ENCODE data around the gene ANXA6.

The ANXA6 gene

GRCh38 chr5:151078490-151079262 lies 78.9 kb downstream of the ANXA6 start:
- Histone ChIP-seq H3K4me3 (replicated peaks; ENCODE audit: low read depth, low read length) (peak overlapping the region; percentile 85), H3K27me3 (replicated peaks; ENCODE audit: control insufficient read depth, insufficient read depth, low read length) (no peaks in the 10 kb centered on the region), H3K36me3 (ENCODE audit: control insufficient read depth, insufficient read depth, low read length) (peaks cover 12% of the 10 kb centered on the region)
- DNase-seq (ENCODE audit: extremely low read depth, insufficient read length): peak; percentile 71
- TF ChIP-seq CTCF (IDR thresholded peaks at IDR 0.05; ENCODE audit: insufficient read depth, low read length, poor library complexity, severe bottlenecking): no peak

- Histone ChIP-seq H3K36me3 (ENCODE audit: control insufficient read depth, insufficient read depth, low read length) (peaks cover 12% of the 10 kb centered on the region), H3K4me3 (replicated peaks; ENCODE audit: low read depth, low read length) (peak overlapping the region; percentile 85), H3K27me3 (replicated peaks; ENCODE audit: control insufficient read depth, insufficient read depth, low read length) (no peaks in the 10 kb centered on the region)
- DNase-seq (ENCODE audit: extremely low read depth, insufficient read length): no peak
- TF ChIP-seq CTCF (IDR thresholded peaks at IDR 0.05; ENCODE audit: insufficient read depth, low read length, poor library complexity, severe bottlenecking): no peak
These were observed 79.6 kb downstream of the ANXA6 start for GRCh38 chr5:151077967-151078366.

- Histone ChIP-seq H3K36me3 (ENCODE audit: control insufficient read depth, insufficient read depth, low read length) (peaks cover 12% of the 10 kb centered on the region), H3K4me3 (replicated peaks; ENCODE audit: low read depth, low read length) (peak overlapping the region; percentile 85), H3K27me3 (replicated peaks; ENCODE audit: control insufficient read depth, insufficient read depth, low read length) (no peaks in the 10 kb centered on the region)
- DNase-seq (ENCODE audit: extremely low read depth, insufficient read length): no peak
- TF ChIP-seq CTCF (IDR thresholded peaks at IDR 0.05; ENCODE audit: insufficient read depth, low read length, poor library complexity, severe bottlenecking): no peak
These were observed 80.2 kb downstream of the ANXA6 start for GRCh38 chr5:151077419-151077818.

- Histone ChIP-seq H3K4me3 (replicated peaks; ENCODE audit: low read depth, low read length) (peak overlapping the region; percentile 29), H3K27me3 (replicated peaks; ENCODE audit: control insufficient read depth, insufficient read depth, low read length) (no peaks in the 10 kb centered on the region), H3K36me3 (ENCODE audit: control insufficient read depth, insufficient read depth, low read length) (peaks cover 17% of the 10 kb centered on the region)
- no peak for DNase-seq (ENCODE audit: extremely low read depth, insufficient read length)
- TF ChIP-seq CTCF (IDR thresholded peaks at IDR 0.05; ENCODE audit: insufficient read depth, low read length, poor library complexity, severe bottlenecking): no peak
These were observed 81.0 kb downstream of the ANXA6 start for GRCh38 chr5:151076616-151077015.

- H3K4me3 ChIP-seq (replicated peaks; ENCODE audit: low read depth, low read length): peak overlapping the region; percentile 29
- DNase-seq (ENCODE audit: extremely low read depth, insufficient read length): no peak
- TF ChIP-seq CTCF (IDR thresholded peaks at IDR 0.05; ENCODE audit: insufficient read depth, low read length, poor library complexity, severe bottlenecking): no peak
- H3K36me3 ChIP-seq (ENCODE audit: control insufficient read depth, insufficient read depth, low read length): peaks cover 22% of the 10 kb centered on the region
- H3K27me3 ChIP-seq (replicated peaks; ENCODE audit: control insufficient read depth, insufficient read depth, low read length): no peaks in the 10 kb centered on the region
These were observed 81.8 kb downstream of the ANXA6 start for GRCh38 chr5:151075698-151076331.
